ENCODE measurements around the gene KDM4C.
"Not testable (repeated sequence)": the region's sequence is repeated elsewhere in the genome, so short reads cannot be mapped to it uniquely, and the experiment has no call there.

Gene KDM4C

GRCh38 chr9:6765396-6765795, 7.6 kb downstream of the KDM4C start:
- H3K4me3 ChIP-seq (ENCODE audit: low read depth, low read length), result no peak overlapping the region
- CTCF ChIA-PET, result no interaction called here
- TF ChIP-seq CTCF (IDR thresholded peaks at IDR 0.05; ENCODE audit: insufficient read depth, low read length, missing control alignments), result no peak
- no peak for DNase-seq (ENCODE audit: low read depth, low spot score)
- POLR2A ChIA-PET, result no interaction called here

- CTCF ChIA-PET, result no interaction called here
- no peak for TF ChIP-seq CTCF (IDR thresholded peaks at IDR 0.05; ENCODE audit: insufficient read depth, low read length, missing control alignments)
These were observed 8.8 kb downstream of the KDM4C start for GRCh38 chr9:6766606-6767005.

GRCh38 chr9:6768587-6768986, 10.8 kb downstream of the KDM4C start:
- DNase-seq (ENCODE audit: low read depth, low spot score); CTCF ChIA-PET; H3K4me3 ChIP-seq (ENCODE audit: low read depth, low read length); POLR2A ChIA-PET: not testable (repeated sequence)

More at GRCh38 chr9:6766606-6767005, 8.8 kb downstream of the KDM4C start:
- POLR2A ChIA-PET, result no interaction called here
- no peak overlapping the region for H3K4me3 ChIP-seq (ENCODE audit: low read depth, low read length)
- DNase-seq (ENCODE audit: low read depth, low spot score), result no peak

DNA sequence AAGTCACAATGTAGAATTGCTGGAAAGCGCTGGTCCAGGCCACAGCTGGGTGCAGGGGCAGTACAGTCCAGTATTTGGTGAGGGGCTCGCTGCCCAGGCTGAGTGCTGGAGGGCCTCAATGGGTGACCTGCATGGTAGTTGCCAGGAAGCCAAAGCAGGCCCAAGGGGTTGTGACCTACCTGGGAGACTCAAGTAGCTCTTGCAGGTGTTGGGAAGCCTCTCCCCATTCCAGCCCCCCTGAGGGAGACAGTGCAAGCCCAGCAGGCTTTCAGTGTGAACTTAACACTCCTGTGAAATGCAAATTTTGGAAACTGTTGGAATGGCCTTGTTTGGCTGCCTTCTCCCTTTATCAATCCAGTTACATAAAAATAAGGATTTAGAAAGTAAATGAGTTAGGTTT, 13.9 kb downstream of the KDM4C start:
- no peak for DNase-seq (ENCODE audit: low read depth, low spot score)
- TF ChIP-seq CTCF (IDR thresholded peaks at IDR 0.05; ENCODE audit: insufficient read depth, low read length, missing control alignments), result no peak
- ChIA-PET POLR2A (no interaction called here), CTCF (no interaction called here)
- H3K4me3 ChIP-seq (ENCODE audit: low read depth, low read length), result no peak overlapping the region

DNA sequence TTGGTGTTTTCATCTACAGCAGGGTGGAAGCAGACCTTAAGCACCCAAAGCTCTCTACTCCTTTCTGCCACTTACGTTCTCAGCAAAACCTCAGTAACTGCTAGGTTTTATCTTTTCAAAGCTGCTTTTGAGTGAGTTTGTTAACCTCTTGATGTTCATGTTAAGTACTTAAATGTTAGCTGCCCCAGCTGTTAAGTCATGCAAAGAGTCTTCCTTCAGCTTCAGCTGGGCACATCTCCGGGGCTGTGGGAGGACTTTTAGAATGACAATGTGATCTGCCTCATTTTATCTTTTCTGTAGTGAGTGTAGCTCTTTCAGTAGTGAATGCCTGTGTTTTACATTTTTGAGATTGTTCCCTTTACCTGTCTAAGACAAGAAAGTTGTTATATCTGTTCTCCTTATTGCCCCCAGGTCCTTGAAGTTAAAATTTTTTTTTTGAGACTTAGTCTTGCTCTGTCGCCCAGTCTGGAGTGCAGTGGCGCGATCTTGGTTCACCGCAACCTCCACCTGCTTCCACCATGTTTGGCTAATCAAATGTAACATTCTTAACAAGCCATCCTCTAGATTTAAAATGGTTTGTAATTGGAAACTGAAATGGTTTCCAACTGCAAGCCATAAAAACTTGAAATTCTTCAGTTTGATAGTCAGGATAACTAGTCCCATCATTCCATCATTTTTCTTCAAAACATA, 19.6 kb downstream of the KDM4C start:
- no peak for TF ChIP-seq CTCF (IDR thresholded peaks at IDR 0.05; ENCODE audit: insufficient read depth, low read length, missing control alignments)

GRCh38 chr9:6779417-6780241, 21.9 kb downstream of the KDM4C start:
- no peak overlapping the region for H3K4me3 ChIP-seq (ENCODE audit: low read depth, low read length)
- TF ChIP-seq CTCF (IDR thresholded peaks at IDR 0.05; ENCODE audit: insufficient read depth, low read length, missing control alignments), result no peak
- ChIA-PET CTCF (interaction anchor here (1.9 kb wide), 1 partner anchor 48 kb away, joined by 5 read pairs; no protein-coding TSS in a partner anchor), POLR2A (no interaction called here)
- no peak for DNase-seq (ENCODE audit: low read depth, low spot score)

More for the DNA sequence above, 19.6 kb downstream of the KDM4C start:
- DNase-seq (ENCODE audit: low read depth, low spot score), result no peak
- CTCF ChIA-PET, result interaction anchor here (1.3 kb wide), 1 partner anchor 49 kb away, joined by 3 read pairs; no protein-coding TSS in a partner anchor
- no peak overlapping the region for H3K4me3 ChIP-seq (ENCODE audit: low read depth, low read length)
- POLR2A ChIA-PET, result no interaction called here

All from AG04449 (cell line).